Smooth muscle cell (in vitro differentiated cells): ENCODE results near the gene MIEN1. TPM values are rescaled to one million over a fixed set of nuclear protein-coding genes. Genes with fewer than 3 reads are reported as not detected.
"Not testable (repeated sequence)": the region's sequence is repeated elsewhere in the genome, so short reads cannot be mapped to it uniquely, and the experiment has no call there.

Experiments used
- DNase-seq: peaks from one replicate; lab custom pipeline; 2025; ENCODE audit not compliant: unreplicated experiment; lab: John Stamatoyannopoulos, UW
- H2AFZ ChIP-seq: fragments of 200-600 bp; sonication (generic); 2 replicates; pipeline ENCODE4 v1.6.0; 2016; ENCODE audit warnings: antibody characterized with exemption, low read depth, mild to moderate bottlenecking
- H3F3A ChIP-seq: fragments of 200-600 bp; sonication (generic); 2 replicates; pipeline ENCODE4 v1.6.0; 2017; ENCODE audit warnings: antibody characterized with exemption, low read depth
- H3K27ac ChIP-seq: fragments of 200-600 bp; sonication (generic); 2 replicates; pipeline ENCODE4 v1.5.1; 2016; ENCODE audit warnings: low read depth, mild to moderate bottlenecking
- H3K27me3 ChIP-seq: fragments of 200-600 bp; sonication (generic); 2 replicates; pipeline ENCODE4 v1.6.1; 2016; ENCODE audit warnings: low read depth, mild to moderate bottlenecking
- H3K36me3 ChIP-seq: fragments of 200-600 bp; sonication (generic); 2 replicates; pipeline ENCODE4 v1.5.1; 2016; ENCODE audit warnings: low read depth
- H3K4me1 ChIP-seq: fragments of 200-600 bp; sonication (generic); 2 replicates; pipeline ENCODE4 v1.5.1; 2016; ENCODE audit warnings: low read depth
- H3K4me2 ChIP-seq: fragments of 200-600 bp; sonication (generic); 2 replicates; pipeline ENCODE4 v1.6.0; 2016; ENCODE audit warnings: mild to moderate bottlenecking
- H3K4me3 ChIP-seq: fragments of 200-600 bp; sonication (generic); 2 replicates; pipeline ENCODE4 v1.5.1; 2016; ENCODE audit warnings: mild to moderate bottlenecking
- H3K79me2 ChIP-seq: fragments of 200-600 bp; sonication (generic); 2 replicates; pipeline ENCODE4 v1.6.0; 2016; ENCODE audit warnings: low read depth, mild to moderate bottlenecking
- H3K9ac ChIP-seq: fragments of 200-600 bp; sonication (generic); 2 replicates; pipeline ENCODE4 v1.6.0; 2016; ENCODE audit warnings: low read depth
- H3K9me3 ChIP-seq: fragments of 200-600 bp; sonication (generic); replicated peaks from 2 replicates; pipeline ENCODE4 v1.5.1; 2016; ENCODE audit warnings: low read depth
- H4K20me1 ChIP-seq: fragments of 200-600 bp; sonication (generic); 2 replicates; pipeline ENCODE4 v1.6.0; 2016; ENCODE audit warnings: low read depth
- CTCF ChIP-seq: fragments of 200-600 bp; sonication (generic); IDR thresholded peaks from 2 replicates; pipeline ENCODE4 v1.5.1; 2017; ENCODE audit warnings: borderline replicate concordance, mild to moderate bottlenecking, antibody characterized with exemption; ENCODE audit not compliant: insufficient read depth, poor library complexity, severe bottlenecking
- WGBS: methylation state at CpG from one replicate; pipeline ENCODE4 v1.1.7; 2016; ENCODE audit warnings: low lambda C conversion rate; 5-methylcytosine and 5-hydroxymethylcytosine counted together
- polyA plus RNA-seq: library from polyadenylated mRNA; unstranded; fragments of >200 nt; fragmentation: Nextera tagmentation; extraction: Ambion mirVana; gene quantifications from 2 replicates; pipeline ENCODE4 v1.2.1, GENCODE V29; 2016
- total RNA-seq: library from RNA; depleted of rRNA; stranded (reverse); fragments of >200 nt; gene quantifications from 2 replicates; pipeline ENCODE4 v1.2.3, GENCODE V29; 2014

The MIEN1 gene
- total and polyA plus RNA-seq, 2 experiments from 2014 or later = 55.8 to 70.7 TPM

DNA sequence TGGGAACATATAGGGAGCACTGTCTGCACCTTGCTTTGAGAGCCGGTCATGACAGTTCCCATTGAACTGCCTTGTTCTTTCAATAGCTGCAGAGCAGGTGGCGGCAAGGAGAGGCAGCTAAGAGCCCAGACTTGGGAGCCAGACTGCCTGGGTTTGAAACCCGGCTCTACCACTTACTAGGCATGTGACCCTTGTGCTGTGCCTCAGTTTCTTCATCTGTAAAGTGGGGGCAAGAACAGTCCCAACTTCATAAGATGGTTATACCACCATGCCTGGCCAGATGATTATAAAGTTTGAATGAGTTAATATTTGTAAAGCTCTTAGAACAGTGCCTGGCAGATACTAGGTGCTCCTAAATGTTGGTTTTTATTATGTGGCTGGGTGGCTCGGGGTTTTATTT is 16.1 kb downstream of the MIEN1 start:
- Histone ChIP-seq H3K36me3 (no peaks in the 10 kb centered on the region), H3K4me1 (no peaks in the 10 kb centered on the region)

DNA sequence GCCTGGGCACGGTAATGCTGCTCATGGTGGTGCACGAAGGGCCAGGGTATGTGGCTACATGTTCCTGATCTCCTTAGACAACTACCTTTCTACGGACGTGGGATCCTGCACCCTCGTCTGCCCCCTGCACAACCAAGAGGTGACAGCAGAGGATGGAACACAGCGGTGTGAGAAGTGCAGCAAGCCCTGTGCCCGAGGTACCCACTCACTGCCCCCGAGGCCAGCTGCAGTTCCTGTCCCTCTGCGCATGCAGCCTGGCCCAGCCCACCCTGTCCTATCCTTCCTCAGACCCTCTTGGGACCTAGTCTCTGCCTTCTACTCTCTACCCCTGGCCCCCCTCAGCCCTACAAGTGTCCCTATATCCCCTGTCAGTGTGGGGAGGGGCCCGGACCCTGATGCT is 18.5 kb downstream of the MIEN1 start:
- WGBS = 96% methylated on average over 10 of the region's 10 CpGs
- no peaks in the 10 kb centered on the region for H3K4me1 ChIP-seq
- H3K9me3 ChIP-seq = no peaks in the 10 kb centered on the region
- H2AFZ ChIP-seq = no peak overlapping the region
- H3K36me3 ChIP-seq = no peaks in the 10 kb centered on the region
- H3F3A ChIP-seq = no peaks in the 10 kb centered on the region
- H3K4me2 ChIP-seq = no peak overlapping the region
- H3K27me3 ChIP-seq = no peaks in the 10 kb centered on the region
- DNase-seq = no peak
- TF ChIP-seq CTCF = no peak
- no peaks in the 10 kb centered on the region for H3K79me2 ChIP-seq
- peaks cover 8% of the 10 kb centered on the region for H4K20me1 ChIP-seq
- H3K9ac ChIP-seq = no peak overlapping the region
- H3K4me3 ChIP-seq = no peak overlapping the region
- H3K27ac ChIP-seq = no peak overlapping the region

More for the DNA sequence above, 16.1 kb downstream of the MIEN1 start:
- Histone ChIP-seq H3K9ac (no peak overlapping the region), H3K27ac (no peak overlapping the region), H2AFZ (no peak overlapping the region), H3K4me3 (no peak overlapping the region), H4K20me1 (peaks cover 7% of the 10 kb centered on the region), H3K9me3 (no peaks in the 10 kb centered on the region), H3K79me2 (no peaks in the 10 kb centered on the region), H3K4me2 (no peak overlapping the region), H3F3A (no peaks in the 10 kb centered on the region), H3K27me3 (no peaks in the 10 kb centered on the region)
- TF ChIP-seq CTCF = no peak
- WGBS = 100% methylated on average over 4 of the region's 4 CpGs
- DNase-seq = no peak

GRCh38 chr17:39711071-39711470 is 19.3 kb downstream of the MIEN1 start:
- not testable (repeated sequence) for H2AFZ ChIP-seq, H3K9me3 ChIP-seq, H3K27ac ChIP-seq, H3K4me2 ChIP-seq, H3K36me3 ChIP-seq, H3K27me3 ChIP-seq, DNase-seq, H3K4me1 ChIP-seq, H3K9ac ChIP-seq, H3K4me3 ChIP-seq, H3F3A ChIP-seq, H3K79me2 ChIP-seq
- WGBS = 96% methylated on average over 11 of the region's 11 CpGs
- peaks cover 16% of the 10 kb centered on the region for H4K20me1 ChIP-seq

GRCh38 chr17:39709998-39710964 is 20.1 kb downstream of the MIEN1 start:
- H3K9ac ChIP-seq = no peak overlapping the region
- H2AFZ ChIP-seq = no peak overlapping the region
- peaks cover 1% of the 10 kb centered on the region for H3K4me1 ChIP-seq
- 98% methylated on average over 20 of the region's 20 CpGs for whole genome bisulfite sequencing
- peaks cover 2% of the 10 kb centered on the region for H3K79me2 ChIP-seq
- no peak overlapping the region for H3K4me2 ChIP-seq
- no peak overlapping the region for H3K4me3 ChIP-seq
- H3K9me3 ChIP-seq = no peaks in the 10 kb centered on the region
- no peaks in the 10 kb centered on the region for H3K36me3 ChIP-seq
- TF ChIP-seq CTCF = no peak
- peaks cover 24% of the 10 kb centered on the region for H4K20me1 ChIP-seq
- DNase-seq = no peak
- H3K27ac ChIP-seq = no peak overlapping the region
- H3K27me3 ChIP-seq = no peaks in the 10 kb centered on the region
- H3F3A ChIP-seq = no peaks in the 10 kb centered on the region
